ENCODE data around the gene BRSK2. TPM values are rescaled to one million over a fixed set of nuclear protein-coding genes. Genes with fewer than 3 reads are reported as not detected.

BRSK2 gene
- total and polyA plus RNA-seq, 9 of the 15 experiments (the other 6 are each of a cell fraction or from before 2014, with no cell fraction given), result 0.06 to 0.52 (median 0.18) TPM; not detected in 5

DNA sequence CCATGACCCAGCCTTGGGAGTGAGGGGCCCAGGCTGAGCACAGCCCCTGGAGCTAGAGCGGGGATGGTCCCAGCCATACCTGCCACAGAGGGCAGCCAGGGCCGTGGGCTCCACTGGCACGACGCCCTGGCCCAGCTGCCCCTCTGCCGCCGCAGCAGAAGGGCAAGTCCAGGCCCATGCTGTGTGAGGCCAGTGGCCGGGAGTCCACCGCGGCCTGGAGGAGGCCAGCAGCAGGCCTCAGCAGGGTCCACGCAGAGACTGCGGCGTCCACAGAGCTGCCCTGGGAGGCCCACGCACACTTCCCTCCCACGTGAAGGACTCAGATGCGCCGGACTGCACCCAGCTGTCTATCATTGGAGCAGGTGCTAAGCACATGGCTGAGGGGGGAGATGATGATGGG lies 73.3 kb downstream of the BRSK2 start:
- intact Hi-C loops (cut with micrococcal nuclease) (no loop called here), in situ Hi-C loops (cut with MboI) (no loop called here)
- peaks cover 0 to 51% of the 10 kb centered on the region in 2 experiments; a peak in 2 of 5 replicates for H3K4me1 ChIP-seq (replicated peaks in 1 of 2; ENCODE audit: control insufficient read depth in 2 of 2, insufficient read depth in 2 of 2, low read length in 2 of 2)
- no peak overlapping the region for H3K4me2 ChIP-seq (ENCODE audit: insufficient read depth, low read length)
- H3K27ac ChIP-seq (ENCODE audit: extremely low read depth, low read depth, low read length), result no peak overlapping the region
- ChIA-PET CTCF (ENCODE audit: low intra/inter-chr PET ratio) (no interaction called here), POLR2A (no interaction called here)
- no peaks in the 10 kb centered on the region for H3K9me3 ChIP-seq (replicated peaks; ENCODE audit: control insufficient read depth, insufficient read depth, low read depth, low read length)
- H3K27me3 ChIP-seq (ENCODE audit: control insufficient read depth in 2 of 2, insufficient read depth in 2 of 2, low read length in 2 of 2), result no peaks in the 10 kb centered on the region; a peak in 1 of 5 replicates
- H3K4me3 ChIP-seq, result no peak overlapping the region
- TF ChIP-seq BRD9 (IDR thresholded peaks at IDR 0.05; ENCODE audit: low read depth, partially characterized antibody) (no peak), NFE2 (IDR thresholded peaks at IDR 0.05; ENCODE audit: low read depth) (no peak), POLR2AphosphoS2 (IDR thresholded peaks at IDR 0.05; ENCODE audit: low read length) (no peak), PTBP1 (IDR thresholded peaks at IDR 0.05; ENCODE audit: low read depth, low read length) (no peak), ZC3H11A (IDR thresholded peaks at IDR 0.05; ENCODE audit: low read depth, low read length) (no peak), E2F3 (CRISPR knock-in tag; IDR thresholded peaks at IDR 0.05) (no peak), CHD2 (IDR thresholded peaks at IDR 0.05; ENCODE audit: low read depth, low read length) (no peak), ARHGAP35 (IDR thresholded peaks at IDR 0.05; ENCODE audit: partially characterized antibody) (no peak), ARID1B (IDR thresholded peaks at IDR 0.05) (no peak), TAL1 (IDR thresholded peaks at IDR 0.05) (no peak), NR2C1 (IDR thresholded peaks at IDR 0.05) (no peak), NR2C1 (tag; IDR thresholded peaks at IDR 0.05) (no peak), RBM17 (IDR thresholded peaks at IDR 0.05; ENCODE audit: borderline replicate concordance, low read depth, low read length) (no peak), ILK (tag; IDR thresholded peaks at IDR 0.05; ENCODE audit: borderline replicate concordance, low read depth) (no peak), SMARCB1 (IDR thresholded peaks at IDR 0.05; ENCODE audit: insufficient read length, low read depth) (no peak), ZNF584 (CRISPR knock-in tag; IDR thresholded peaks at IDR 0.05; ENCODE audit: low read depth) (no peak), HEY1 (CRISPR knock-in tag; IDR thresholded peaks at IDR 0.05; ENCODE audit: borderline replicate concordance) (no peak), TGIF2 (CRISPR knock-in tag; IDR thresholded peaks at IDR 0.05) (no peak), MAFF (IDR thresholded peaks at IDR 0.05; ENCODE audit: low read length) (no peak)
- TF ChIP-seq, protein P1, sequence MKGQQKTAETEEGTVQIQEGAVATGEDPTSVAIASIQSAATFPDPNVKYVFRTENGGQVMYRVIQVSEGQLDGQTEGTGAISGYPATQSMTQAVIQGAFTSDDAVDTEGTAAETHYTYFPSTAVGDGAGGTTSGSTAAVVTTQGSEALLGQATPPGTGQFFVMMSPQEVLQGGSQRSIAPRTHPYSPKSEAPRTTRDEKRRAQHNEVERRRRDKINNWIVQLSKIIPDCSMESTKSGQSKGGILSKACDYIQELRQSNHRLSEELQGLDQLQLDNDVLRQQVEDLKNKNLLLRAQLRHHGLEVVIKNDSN (CRISPR knock-in tag; IDR thresholded peaks at IDR 0.05), result no peak
- H3K79me2 ChIP-seq (ENCODE audit: control insufficient read depth, insufficient read depth, low read length), result no peaks in the 10 kb centered on the region
- ATAC-seq (no peak), DNase-seq (ENCODE audit: extremely low read depth in 1 of 4, low spot score in 3 of 4) (no peak), FAIRE-seq (no peak)
- BruUV-seq (replicated peaks), result no TSS peak
- 79% methylated on average over 15 of the region's 16 CpGs for WGBS (ENCODE audit: insufficient coverage, low coverage, missing lambda C conversion rate)
- H2AFZ ChIP-seq (ENCODE audit: low read depth, low read length), result no peak overlapping the region
- H3K9ac ChIP-seq (ENCODE audit: insufficient read depth in 1 of 2, low read depth in 2 of 2, low read length in 2 of 2), result no peak overlapping the region
- no peaks in the 10 kb centered on the region for H3K9me1 ChIP-seq (ENCODE audit: control insufficient read depth, insufficient read depth, low read length)
- H3K36me3 ChIP-seq (ENCODE audit: control insufficient read depth, insufficient read depth, low read length), result no peaks in the 10 kb centered on the region
- H4K20me1 ChIP-seq (replicated peaks; ENCODE audit: control insufficient read depth, insufficient read depth, low read length), result peaks cover 5% of the 10 kb centered on the region; the same call in 1 of the 2 replicates

Measured in K562 (cell line).